ENCODE measurements around the gene PRKD2. TPM values are rescaled to one million over a fixed set of nuclear protein-coding genes. Genes with fewer than 3 reads are reported as not detected.
A peak's percentile ranks its signal among the peaks of the same experiment; 100 is the strongest.
"Not testable (repeated sequence)": the region's sequence is repeated elsewhere in the genome, so short reads cannot be mapped to it uniquely, and the experiment has no call there.

Gene PRKD2
- total RNA-seq, 2 donors from 2014 or later, result 82.3 to 100.0 TPM

- Mint-ChIP-seq H3K36me3 (no peaks in the 10 kb centered on the region), H3K27me3 (peaks cover 21 to 40% of the 10 kb centered on the region in 2 donors), H3K4me1 (ENCODE audit: low read depth in 2 of 2) (peaks cover 0 to 8% of the 10 kb centered on the region in 2 donors), H3K4me3 (no peak overlapping the region), H3K9me3 (no peaks in the 10 kb centered on the region), H3K27ac (no peak overlapping the region)
- DNase-seq (ENCODE audit: low spot score), result no peak
- no peak for ATAC-seq
These were observed 72.2 kb downstream of the PRKD2 start for GRCh38 chr19:46644720-46645119.

- H3K27me3 Mint-ChIP-seq, result peaks cover 15 to 24% of the 10 kb centered on the region in 2 donors
- peaks cover 0 to 3% of the 10 kb centered on the region in 2 donors for H3K4me1 Mint-ChIP-seq (ENCODE audit: low read depth in 2 of 2)
- no peaks in the 10 kb centered on the region for H3K9me3 Mint-ChIP-seq
- ATAC-seq (no peak), DNase-seq (ENCODE audit: low spot score) (no peak)
- peak overlapping the region; percentile 68 for H3K4me3 Mint-ChIP-seq
- no peaks in the 10 kb centered on the region for H3K36me3 Mint-ChIP-seq
- H3K27ac Mint-ChIP-seq, result no peak overlapping the region
These were observed 76.3 kb downstream of the PRKD2 start for GRCh38 chr19:46640656-46641055.

GRCh38 chr19:46639358-46640182 lies 77.3 kb downstream of the PRKD2 start:
- DNase-seq (ENCODE audit: low spot score) (no peak), ATAC-seq (peak; percentile 54 to 60)
- H3K9me3 Mint-ChIP-seq, result no peaks in the 10 kb centered on the region
- no peak overlapping the region for H3K27ac Mint-ChIP-seq
- H3K27me3 Mint-ChIP-seq, result peaks cover 16 to 25% of the 10 kb centered on the region in 2 donors
- no peaks in the 10 kb centered on the region for H3K36me3 Mint-ChIP-seq
- H3K4me1 Mint-ChIP-seq (ENCODE audit: low read depth in 2 of 2), result peaks cover 0 to 6% of the 10 kb centered on the region in 2 donors
- no peak overlapping the region for H3K4me3 Mint-ChIP-seq

GRCh38 chr19:46637224-46637623 lies 79.7 kb downstream of the PRKD2 start:
- H3K27ac Mint-ChIP-seq, result no peak overlapping the region
- peaks cover 10 to 17% of the 10 kb centered on the region in 2 donors for H3K4me1 Mint-ChIP-seq (ENCODE audit: low read depth in 2 of 2)
- H3K36me3 Mint-ChIP-seq, result no peaks in the 10 kb centered on the region
- DNase-seq (ENCODE audit: low spot score) (no peak), ATAC-seq (no peak)
- no peaks in the 10 kb centered on the region for H3K9me3 Mint-ChIP-seq
- peaks cover 18 to 26% of the 10 kb centered on the region in 2 donors for H3K27me3 Mint-ChIP-seq
- H3K4me3 Mint-ChIP-seq, result no peak overlapping the region

GRCh38 chr19:46635920-46636761 lies 80.8 kb downstream of the PRKD2 start, which contains the start of gene GNG8:
TSS of gene GNG8 (minus strand) at chr19:46636202. CDS start at chr19:46634682, 1,520 bp downstream.
- peak within 1 kb of the TSS in 1 of 2 donors; percentile 18 for H3K27ac Mint-ChIP-seq
- peaks cover 10 to 17% of the 10 kb centered on the region in 2 donors for H3K4me1 Mint-ChIP-seq (ENCODE audit: low read depth in 2 of 2)
- H3K27me3 Mint-ChIP-seq, result peaks cover 16 to 25% of the 10 kb centered on the region in 2 donors
- ATAC-seq (no peak), DNase-seq (ENCODE audit: low spot score) (no peak)
- peak within 1 kb of the TSS; percentile 15 for H3K4me3 Mint-ChIP-seq
- no peaks in the 10 kb centered on the region for H3K36me3 Mint-ChIP-seq
- H3K9me3 Mint-ChIP-seq, result no peaks in the 10 kb centered on the region

GRCh38 chr19:46634656-46635218 lies 82.2 kb downstream of the PRKD2 start:
- H3K9me3 Mint-ChIP-seq, result no peaks in the 10 kb centered on the region
- peaks cover 13 to 17% of the 10 kb centered on the region in 2 donors for H3K27me3 Mint-ChIP-seq
- ATAC-seq (no peak), DNase-seq (ENCODE audit: low spot score) (no peak)
- no peak overlapping the region for H3K4me3 Mint-ChIP-seq
- H3K4me1 Mint-ChIP-seq (ENCODE audit: low read depth in 2 of 2), result peaks cover 10 to 17% of the 10 kb centered on the region in 2 donors
- peak overlapping the region in 1 of 2 donors; percentile 18 for H3K27ac Mint-ChIP-seq
- H3K36me3 Mint-ChIP-seq, result no peaks in the 10 kb centered on the region

- peak; percentile 77 to 88 for ATAC-seq
- H3K36me3 Mint-ChIP-seq, result no peaks in the 10 kb centered on the region
- H3K27ac Mint-ChIP-seq, result no peak overlapping the region
- no peaks in the 10 kb centered on the region for H3K9me3 Mint-ChIP-seq
- peak overlapping the region; percentile 41 for H3K4me3 Mint-ChIP-seq
- H3K4me1 Mint-ChIP-seq (ENCODE audit: low read depth in 2 of 2), result peaks cover 10 to 17% of the 10 kb centered on the region in 2 donors
- peaks cover 13 to 17% of the 10 kb centered on the region in 2 donors for H3K27me3 Mint-ChIP-seq
- DNase-seq (ENCODE audit: low spot score), result peak; percentile 87
These were observed 82.8 kb downstream of the PRKD2 start for GRCh38 chr19:46634045-46634655.

GRCh38 chr19:46633130-46633529 lies 83.8 kb downstream of the PRKD2 start:
- Mint-ChIP-seq H3K27me3 (peaks cover 13 to 17% of the 10 kb centered on the region in 2 donors), H3K9me3 (no peaks in the 10 kb centered on the region), H3K4me3 (peak overlapping the region; percentile 41), H3K27ac (no peak overlapping the region), H3K4me1 (ENCODE audit: low read depth in 2 of 2) (peaks cover 10 to 17% of the 10 kb centered on the region in 2 donors), H3K36me3 (no peaks in the 10 kb centered on the region)
- ATAC-seq (no peak), DNase-seq (ENCODE audit: low spot score) (no peak)

GRCh38 chr19:46631481-46631880 lies 85.4 kb downstream of the PRKD2 start:
- Mint-ChIP-seq H3K4me1 (ENCODE audit: low read depth in 2 of 2) (peaks cover 10 to 17% of the 10 kb centered on the region in 2 donors), H3K9me3 (no peaks in the 10 kb centered on the region), H3K4me3 (no peak overlapping the region)

GRCh38 chr19:46630586-46631205 lies 86.2 kb downstream of the PRKD2 start:
- Mint-ChIP-seq H3K27ac (no peak overlapping the region), H3K36me3 (no peaks in the 10 kb centered on the region), H3K27me3 (peaks cover 14 to 17% of the 10 kb centered on the region in 2 donors), H3K9me3 (no peaks in the 10 kb centered on the region), H3K4me3 (no peak overlapping the region), H3K4me1 (ENCODE audit: low read depth in 2 of 2) (peaks cover 10 to 15% of the 10 kb centered on the region in 2 donors)
- ATAC-seq (no peak), DNase-seq (ENCODE audit: low spot score) (no peak)

More at GRCh38 chr19:46631481-46631880, 85.4 kb downstream of the PRKD2 start:
- Mint-ChIP-seq H3K36me3 (no peaks in the 10 kb centered on the region), H3K27ac (no peak overlapping the region), H3K27me3 (peaks cover 16 to 17% of the 10 kb centered on the region in 2 donors)
- no peak for ATAC-seq
- no peak for DNase-seq (ENCODE audit: low spot score)

GRCh38 chr19:46629546-46630025 lies 87.3 kb downstream of the PRKD2 start:
- ATAC-seq (no peak), DNase-seq (ENCODE audit: low spot score) (no peak)
- H3K4me3 Mint-ChIP-seq, result no peak overlapping the region
- H3K27ac Mint-ChIP-seq, result no peak overlapping the region
- H3K9me3 Mint-ChIP-seq, result no peaks in the 10 kb centered on the region
- peaks cover 8 to 13% of the 10 kb centered on the region in 2 donors for H3K27me3 Mint-ChIP-seq
- no peaks in the 10 kb centered on the region for H3K36me3 Mint-ChIP-seq
- H3K4me1 Mint-ChIP-seq (ENCODE audit: low read depth in 2 of 2), result peaks cover 10 to 18% of the 10 kb centered on the region in 2 donors

- Mint-ChIP-seq H3K27me3 (peaks cover 8 to 17% of the 10 kb centered on the region in 2 donors), H3K4me1 (ENCODE audit: low read depth in 2 of 2) (peaks cover 10 to 20% of the 10 kb centered on the region in 2 donors)
- not testable (repeated sequence) for ATAC-seq; H3K27ac Mint-ChIP-seq; H3K9me3 Mint-ChIP-seq; H3K36me3 Mint-ChIP-seq; H3K4me3 Mint-ChIP-seq; DNase-seq (ENCODE audit: low spot score)
These were observed 87.9 kb downstream of the PRKD2 start for GRCh38 chr19:46628970-46629369.

Data from natural killer cell treated with Interleukin-12 subunit alpha and Interleukin-12 subunit beta and Interleukin-15 and Interleukin-18, amount 100 ng/mL, for 72 hours (primary cell).